GM23338 (cell line): Measurements from ENCODE around the gene SEC24C. TPM values are rescaled to one million over a fixed set of nuclear protein-coding genes. Genes with fewer than 3 reads are reported as not detected.

ENCODE experiments used
- ATAC-seq: fragments of 200-7000 bp; cut with Tn5 transposase; 3 replicates; pipeline ENCODE4 v1.9.1; 2020
- DNase-seq: peaks from one replicate; pipeline ENCODE4 v3.0.0-alpha.2; 2015; ENCODE audit warnings: low spot score
- H2AFZ ChIP-seq: fragments of 200-600 bp; sonication (generic); 2 replicates; pipeline ENCODE4 v1.8.0; 2016; ENCODE audit warnings: antibody characterized with exemption, mild to moderate bottlenecking, moderate library complexity
- H3F3A ChIP-seq: fragments of 200-600 bp; sonication (generic); replicated peaks from 2 replicates; pipeline ENCODE4 v1.8.0; 2017; ENCODE audit warnings: antibody characterized with exemption, mixed run types, low read depth
- H3K27ac ChIP-seq: fragments of 200-600 bp; sonication (generic); 2 replicates; pipeline ENCODE4 v1.6.1; 2016; ENCODE audit warnings: low read depth
- H3K27me3 ChIP-seq: fragments of 200-600 bp; sonication (generic); 2 replicates; pipeline ENCODE4 v1.8.0; 2016; ENCODE audit warnings: mild to moderate bottlenecking, mixed run types, moderate library complexity; ENCODE audit not compliant: insufficient read depth
- H3K36me3 ChIP-seq: fragments of 200-600 bp; sonication (generic); 2 replicates; pipeline ENCODE4 v1.8.0; 2016; ENCODE audit warnings: mild to moderate bottlenecking; ENCODE audit not compliant: insufficient read depth
- H3K4me1 ChIP-seq: fragments of 200-600 bp; sonication (generic); 2 replicates; pipeline ENCODE4 v1.8.0; 2016; ENCODE audit warnings: mild to moderate bottlenecking, moderate library complexity; ENCODE audit not compliant: insufficient read depth
- H3K4me2 ChIP-seq: fragments of 200-600 bp; sonication (generic); 2 replicates; pipeline ENCODE4 v1.7.1; 2017; ENCODE audit warnings: mixed run types
- H3K4me3 ChIP-seq: fragments of 200-600 bp; sonication (generic); 2 replicates; pipeline ENCODE4 v1.6.1; 2016; ENCODE audit warnings: mixed run types
- H3K79me2 ChIP-seq: fragments of 200-600 bp; sonication (generic); replicated peaks from 2 replicates; pipeline ENCODE4 v1.8.0; 2017; ENCODE audit warnings: mild to moderate bottlenecking; ENCODE audit not compliant: insufficient read depth
- H3K9me2 ChIP-seq: fragments of 200-600 bp; sonication (generic); 2 replicates; pipeline ENCODE4 v1.8.0; 2017; ENCODE audit not compliant: insufficient read depth
- H4K20me1 ChIP-seq: fragments of 200-600 bp; sonication (generic); replicated peaks from 2 replicates; pipeline ENCODE4 v1.8.0; 2017; ENCODE audit warnings: mild to moderate bottlenecking; ENCODE audit not compliant: insufficient read depth
- H3K27ac Mint-ChIP-seq: 2 replicates; pipeline ENCODE4 v1.8.0; 2020; ENCODE audit warnings: inconsistent platforms, mild to moderate bottlenecking, moderate library complexity, mixed read lengths
- H3K27me3 Mint-ChIP-seq: 3 replicates; pipeline ENCODE4 v1.8.0; 2022; ENCODE audit warnings: low read depth, mild to moderate bottlenecking, moderate library complexity, mixed read lengths, inconsistent platforms; ENCODE audit not compliant: insufficient read depth, poor library complexity
- H3K36me3 Mint-ChIP-seq: 3 replicates; pipeline ENCODE4 v1.8.0; 2021; ENCODE audit warnings: low read depth, mild to moderate bottlenecking, inconsistent platforms, moderate library complexity, mixed read lengths
- H3K4me1 Mint-ChIP-seq: 3 replicates; pipeline ENCODE4 v1.8.0; 2020; ENCODE audit warnings: mild to moderate bottlenecking, inconsistent platforms, mixed read lengths
- H3K4me3 Mint-ChIP-seq: 3 replicates; pipeline ENCODE4 v1.8.0; 2021; ENCODE audit warnings: moderate library complexity, mild to moderate bottlenecking, inconsistent platforms, mixed read lengths
- H3K9me3 Mint-ChIP-seq: 3 replicates; pipeline ENCODE4 v1.8.0; 2020; ENCODE audit warnings: moderate library complexity, mild to moderate bottlenecking, inconsistent platforms, mixed read lengths
- CREB1 ChIP-seq: fragments of 250-450 bp; sonication (Bioruptor Pico); IDR thresholded peaks from 2 replicates; pipeline ENCODE4 v1.5.0; 2020; ENCODE audit warnings: low read depth, mild to moderate bottlenecking, moderate library complexity
- EZH2 ChIP-seq: fragments of 200-600 bp; sonication (generic); IDR thresholded peaks from one replicate; pipeline ENCODE4 v1.8.0; 2017; ENCODE audit warnings: antibody characterized with exemption, mild to moderate bottlenecking, low read depth; ENCODE audit not compliant: unreplicated experiment
- EZH2phosphoT487 ChIP-seq: fragments of 200-600 bp; sonication (generic); IDR thresholded peaks from one replicate; pipeline ENCODE4 v1.8.1; 2018; ENCODE audit warnings: antibody characterized with exemption; ENCODE audit not compliant: unreplicated experiment
- JUNB ChIP-seq: IDR thresholded peaks from one replicate; pipeline ENCODE4 v1.6.1; 2016; ENCODE audit warnings: antibody characterized with exemption; ENCODE audit not compliant: unreplicated experiment
- NANOG ChIP-seq: IDR thresholded peaks from 2 replicates; pipeline ENCODE4 v1.6.1; 2016; ENCODE audit warnings: antibody characterized with exemption, borderline replicate concordance
- POLR2AphosphoS5 ChIP-seq: IDR thresholded peaks from 2 replicates; pipeline ENCODE4 v1.6.1; 2016; ENCODE audit warnings: antibody characterized with exemption, low read depth
- STAT1 ChIP-seq: IDR thresholded peaks from one replicate; pipeline ENCODE4 v1.6.1; 2016; ENCODE audit warnings: antibody characterized with exemption; ENCODE audit not compliant: unreplicated experiment
- ZNF114 ChIP-seq: fragments of 250-450 bp; sonication (Bioruptor Pico); IDR thresholded peaks from 2 replicates; pipeline ENCODE4 v1.5.0; 2020; ENCODE audit warnings: mild to moderate bottlenecking, moderate library complexity
- ZNF331 ChIP-seq: fragments of 250-450 bp; sonication (Bioruptor Pico); IDR thresholded peaks from 2 replicates; pipeline ENCODE4 v1.5.0; 2020; ENCODE audit warnings: low read depth, mild to moderate bottlenecking, moderate library complexity
- polyA plus RNA-seq: library from polyadenylated mRNA; unstranded; fragments of >200 nt; fragmentation: Nextera tagmentation; extraction: Ambion mirVana; gene quantifications from 2 replicates; pipeline ENCODE4 v1.2.1, GENCODE V29; 2016
- total RNA-seq: library from RNA; depleted of rRNA; stranded (reverse); fragments of >200 nt; shearing (Covaris generic); gene quantifications from 2 replicates; pipeline ENCODE4 v1.2.3, GENCODE V29; 2014
- TF ChIP-seq, protein P1 (sequence below), 2 experiments: fragments of 200-600 bp in 1 of 2; sonication (generic) in 1 of 2; conservative IDR thresholded peaks; 2 replicates each; pipeline versions ENCODE4 v1.5.1 to v1.6.1; 2016 to 2017; ENCODE audit warnings: antibody characterized with exemption in 2 of 2, low read depth in 2 of 2, mild to moderate bottlenecking in 2 of 2, moderate library complexity in 1 of 2
- TF ChIP-seq, protein P2 (sequence below): IDR thresholded peaks from 2 replicates; pipeline ENCODE4 v1.6.1; 2016; ENCODE audit warnings: antibody characterized with exemption
- TF ChIP-seq, protein P3 (sequence below): fragments of 250-450 bp; sonication (Bioruptor Pico); IDR thresholded peaks from 2 replicates; pipeline ENCODE4 v1.5.0; 2020; ENCODE audit warnings: mild to moderate bottlenecking, moderate library complexity
- TF ChIP-seq, protein P4 (sequence below): IDR thresholded peaks from one replicate; pipeline ENCODE4 v1.6.1; 2018; ENCODE audit warnings: antibody characterized with exemption; ENCODE audit not compliant: unreplicated experiment

Gene SEC24C
- total and polyA plus RNA-seq, 2 experiments from 2014 or later: 16.9 to 64.2 TPM

DNA sequence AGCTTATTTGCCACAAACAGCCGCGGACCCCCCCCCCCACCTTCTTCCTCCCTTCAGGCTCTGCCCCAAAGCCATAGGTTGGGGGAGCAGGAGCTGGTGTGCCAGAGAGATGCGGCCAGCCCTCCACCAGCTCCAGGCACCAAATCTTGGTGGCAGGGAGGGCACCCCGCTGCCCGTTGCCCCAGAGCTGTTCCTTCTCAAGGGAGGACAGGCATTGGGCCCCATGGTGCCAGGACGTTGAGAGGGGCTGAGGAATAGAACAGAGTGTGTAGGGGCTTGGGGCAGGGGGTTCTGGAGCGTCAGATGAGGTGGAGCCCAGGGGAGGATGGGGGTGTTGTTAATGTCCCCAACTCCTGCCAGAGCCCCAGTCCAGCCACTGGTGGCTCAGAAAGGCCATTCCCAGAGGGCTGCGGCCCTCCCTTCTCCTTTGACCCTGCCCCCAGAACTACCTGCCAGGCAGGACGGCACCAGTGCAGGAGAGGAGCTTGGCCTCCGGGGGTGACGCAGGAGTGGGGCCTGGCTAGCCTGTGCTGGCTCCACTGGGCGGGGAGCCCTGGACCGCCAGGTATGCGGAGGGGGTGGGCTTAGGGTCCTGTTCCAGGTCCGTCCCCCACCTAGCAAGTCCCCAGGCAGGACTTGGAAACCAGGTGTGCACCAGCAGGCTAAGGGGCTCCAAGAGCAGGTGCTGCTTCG lies 10.0 kb upstream of the SEC24C start:
- H3K4me3 Mint-ChIP-seq: no peak overlapping the region
- Histone ChIP-seq H3K36me3 (no peaks in the 10 kb centered on the region), H3K27ac (no peak overlapping the region), H3F3A (peaks cover 15% of the 10 kb centered on the region; the same call in 1 of the 2 replicates), H3K27me3 (no peaks in the 10 kb centered on the region), H2AFZ (no peak overlapping the region), H3K9me2 (no peaks in the 10 kb centered on the region), H3K4me2 (peak overlapping the region; percentile 71; the same call in 1 of the 2 replicates), H3K4me3 (peak overlapping the region; percentile 59), H3K4me1 (peaks cover 12% of the 10 kb centered on the region), H3K79me2 (peaks cover 13% of the 10 kb centered on the region), H4K20me1 (no peaks in the 10 kb centered on the region)
- TF ChIP-seq EZH2phosphoT487 (no peak), EZH2 (no peak), CREB1 (no peak), ZNF114 (CRISPR knock-in tag) (no peak), ZNF331 (no peak), POLR2AphosphoS5 (no peak), JUNB (no peak), STAT1 (no peak), NANOG (no peak)
- TF ChIP-seq, protein P1, sequence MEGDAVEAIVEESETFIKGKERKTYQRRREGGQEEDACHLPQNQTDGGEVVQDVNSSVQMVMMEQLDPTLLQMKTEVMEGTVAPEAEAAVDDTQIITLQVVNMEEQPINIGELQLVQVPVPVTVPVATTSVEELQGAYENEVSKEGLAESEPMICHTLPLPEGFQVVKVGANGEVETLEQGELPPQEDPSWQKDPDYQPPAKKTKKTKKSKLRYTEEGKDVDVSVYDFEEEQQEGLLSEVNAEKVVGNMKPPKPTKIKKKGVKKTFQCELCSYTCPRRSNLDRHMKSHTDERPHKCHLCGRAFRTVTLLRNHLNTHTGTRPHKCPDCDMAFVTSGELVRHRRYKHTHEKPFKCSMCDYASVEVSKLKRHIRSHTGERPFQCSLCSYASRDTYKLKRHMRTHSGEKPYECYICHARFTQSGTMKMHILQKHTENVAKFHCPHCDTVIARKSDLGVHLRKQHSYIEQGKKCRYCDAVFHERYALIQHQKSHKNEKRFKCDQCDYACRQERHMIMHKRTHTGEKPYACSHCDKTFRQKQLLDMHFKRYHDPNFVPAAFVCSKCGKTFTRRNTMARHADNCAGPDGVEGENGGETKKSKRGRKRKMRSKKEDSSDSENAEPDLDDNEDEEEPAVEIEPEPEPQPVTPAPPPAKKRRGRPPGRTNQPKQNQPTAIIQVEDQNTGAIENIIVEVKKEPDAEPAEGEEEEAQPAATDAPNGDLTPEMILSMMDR (conservative IDR thresholded peaks at IDR 0.05; ENCODE audit: low read depth in 2 of 2): no peak
- TF ChIP-seq, protein P2, sequence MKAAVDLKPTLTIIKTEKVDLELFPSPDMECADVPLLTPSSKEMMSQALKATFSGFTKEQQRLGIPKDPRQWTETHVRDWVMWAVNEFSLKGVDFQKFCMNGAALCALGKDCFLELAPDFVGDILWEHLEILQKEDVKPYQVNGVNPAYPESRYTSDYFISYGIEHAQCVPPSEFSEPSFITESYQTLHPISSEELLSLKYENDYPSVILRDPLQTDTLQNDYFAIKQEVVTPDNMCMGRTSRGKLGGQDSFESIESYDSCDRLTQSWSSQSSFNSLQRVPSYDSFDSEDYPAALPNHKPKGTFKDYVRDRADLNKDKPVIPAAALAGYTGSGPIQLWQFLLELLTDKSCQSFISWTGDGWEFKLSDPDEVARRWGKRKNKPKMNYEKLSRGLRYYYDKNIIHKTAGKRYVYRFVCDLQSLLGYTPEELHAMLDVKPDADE: no peak
- TF ChIP-seq, protein P3, sequence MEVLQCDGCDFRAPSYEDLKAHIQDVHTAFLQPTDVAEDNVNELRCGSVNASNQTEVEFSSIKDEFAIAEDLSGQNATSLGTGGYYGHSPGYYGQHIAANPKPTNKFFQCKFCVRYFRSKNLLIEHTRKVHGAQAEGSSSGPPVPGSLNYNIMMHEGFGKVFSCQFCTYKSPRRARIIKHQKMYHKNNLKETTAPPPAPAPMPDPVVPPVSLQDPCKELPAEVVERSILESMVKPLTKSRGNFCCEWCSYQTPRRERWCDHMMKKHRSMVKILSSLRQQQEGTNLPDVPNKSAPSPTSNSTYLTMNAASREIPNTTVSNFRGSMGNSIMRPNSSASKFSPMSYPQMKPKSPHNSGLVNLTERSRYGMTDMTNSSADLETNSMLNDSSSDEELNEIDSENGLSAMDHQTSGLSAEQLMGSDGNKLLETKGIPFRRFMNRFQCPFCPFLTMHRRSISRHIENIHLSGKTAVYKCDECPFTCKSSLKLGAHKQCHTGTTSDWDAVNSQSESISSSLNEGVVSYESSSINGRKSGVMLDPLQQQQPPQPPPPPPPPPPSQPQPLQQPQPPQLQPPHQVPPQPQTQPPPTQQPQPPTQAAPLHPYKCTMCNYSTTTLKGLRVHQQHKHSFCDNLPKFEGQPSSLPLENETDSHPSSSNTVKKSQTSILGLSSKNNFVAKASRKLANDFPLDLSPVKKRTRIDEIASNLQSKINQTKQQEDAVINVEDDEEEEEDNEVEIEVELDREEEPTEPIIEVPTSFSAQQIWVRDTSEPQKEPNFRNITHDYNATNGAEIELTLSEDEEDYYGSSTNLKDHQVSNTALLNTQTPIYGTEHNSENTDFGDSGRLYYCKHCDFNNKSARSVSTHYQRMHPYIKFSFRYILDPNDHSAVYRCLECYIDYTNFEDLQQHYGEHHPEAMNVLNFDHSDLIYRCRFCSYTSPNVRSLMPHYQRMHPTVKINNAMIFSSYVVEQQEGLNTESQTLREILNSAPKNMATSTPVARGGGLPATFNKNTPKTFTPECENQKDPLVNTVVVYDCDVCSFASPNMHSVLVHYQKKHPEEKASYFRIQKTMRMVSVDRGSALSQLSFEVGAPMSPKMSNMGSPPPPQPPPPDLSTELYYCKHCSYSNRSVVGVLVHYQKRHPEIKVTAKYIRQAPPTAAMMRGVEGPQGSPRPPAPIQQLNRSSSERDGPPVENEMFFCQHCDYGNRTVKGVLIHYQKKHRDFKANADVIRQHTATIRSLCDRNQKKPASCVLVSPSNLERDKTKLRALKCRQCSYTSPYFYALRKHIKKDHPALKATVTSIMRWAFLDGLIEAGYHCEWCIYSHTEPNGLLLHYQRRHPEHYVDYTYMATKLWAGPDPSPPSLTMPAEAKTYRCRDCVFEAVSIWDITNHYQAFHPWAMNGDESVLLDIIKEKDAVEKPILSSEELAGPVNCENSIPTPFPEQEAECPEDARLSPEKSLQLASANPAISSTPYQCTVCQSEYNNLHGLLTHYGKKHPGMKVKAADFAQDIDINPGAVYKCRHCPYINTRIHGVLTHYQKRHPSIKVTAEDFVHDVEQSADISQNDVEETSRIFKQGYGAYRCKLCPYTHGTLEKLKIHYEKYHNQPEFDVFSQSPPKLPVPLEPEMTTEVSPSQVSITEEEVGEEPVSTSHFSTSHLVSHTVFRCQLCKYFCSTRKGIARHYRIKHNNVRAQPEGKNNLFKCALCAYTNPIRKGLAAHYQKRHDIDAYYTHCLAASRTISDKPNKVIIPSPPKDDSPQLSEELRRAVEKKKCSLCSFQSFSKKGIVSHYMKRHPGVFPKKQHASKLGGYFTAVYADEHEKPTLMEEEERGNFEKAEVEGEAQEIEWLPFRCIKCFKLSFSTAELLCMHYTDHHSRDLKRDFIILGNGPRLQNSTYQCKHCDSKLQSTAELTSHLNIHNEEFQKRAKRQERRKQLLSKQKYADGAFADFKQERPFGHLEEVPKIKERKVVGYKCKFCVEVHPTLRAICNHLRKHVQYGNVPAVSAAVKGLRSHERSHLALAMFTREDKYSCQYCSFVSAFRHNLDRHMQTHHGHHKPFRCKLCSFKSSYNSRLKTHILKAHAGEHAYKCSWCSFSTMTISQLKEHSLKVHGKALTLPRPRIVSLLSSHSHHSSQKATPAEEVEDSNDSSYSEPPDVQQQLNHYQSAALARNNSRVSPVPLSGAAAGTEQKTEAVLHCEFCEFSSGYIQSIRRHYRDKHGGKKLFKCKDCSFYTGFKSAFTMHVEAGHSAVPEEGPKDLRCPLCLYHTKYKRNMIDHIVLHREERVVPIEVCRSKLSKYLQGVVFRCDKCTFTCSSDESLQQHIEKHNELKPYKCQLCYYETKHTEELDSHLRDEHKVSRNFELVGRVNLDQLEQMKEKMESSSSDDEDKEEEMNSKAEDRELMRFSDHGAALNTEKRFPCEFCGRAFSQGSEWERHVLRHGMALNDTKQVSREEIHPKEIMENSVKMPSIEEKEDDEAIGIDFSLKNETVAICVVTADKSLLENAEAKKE (CRISPR knock-in tag): no peak
- TF ChIP-seq, protein P4, sequence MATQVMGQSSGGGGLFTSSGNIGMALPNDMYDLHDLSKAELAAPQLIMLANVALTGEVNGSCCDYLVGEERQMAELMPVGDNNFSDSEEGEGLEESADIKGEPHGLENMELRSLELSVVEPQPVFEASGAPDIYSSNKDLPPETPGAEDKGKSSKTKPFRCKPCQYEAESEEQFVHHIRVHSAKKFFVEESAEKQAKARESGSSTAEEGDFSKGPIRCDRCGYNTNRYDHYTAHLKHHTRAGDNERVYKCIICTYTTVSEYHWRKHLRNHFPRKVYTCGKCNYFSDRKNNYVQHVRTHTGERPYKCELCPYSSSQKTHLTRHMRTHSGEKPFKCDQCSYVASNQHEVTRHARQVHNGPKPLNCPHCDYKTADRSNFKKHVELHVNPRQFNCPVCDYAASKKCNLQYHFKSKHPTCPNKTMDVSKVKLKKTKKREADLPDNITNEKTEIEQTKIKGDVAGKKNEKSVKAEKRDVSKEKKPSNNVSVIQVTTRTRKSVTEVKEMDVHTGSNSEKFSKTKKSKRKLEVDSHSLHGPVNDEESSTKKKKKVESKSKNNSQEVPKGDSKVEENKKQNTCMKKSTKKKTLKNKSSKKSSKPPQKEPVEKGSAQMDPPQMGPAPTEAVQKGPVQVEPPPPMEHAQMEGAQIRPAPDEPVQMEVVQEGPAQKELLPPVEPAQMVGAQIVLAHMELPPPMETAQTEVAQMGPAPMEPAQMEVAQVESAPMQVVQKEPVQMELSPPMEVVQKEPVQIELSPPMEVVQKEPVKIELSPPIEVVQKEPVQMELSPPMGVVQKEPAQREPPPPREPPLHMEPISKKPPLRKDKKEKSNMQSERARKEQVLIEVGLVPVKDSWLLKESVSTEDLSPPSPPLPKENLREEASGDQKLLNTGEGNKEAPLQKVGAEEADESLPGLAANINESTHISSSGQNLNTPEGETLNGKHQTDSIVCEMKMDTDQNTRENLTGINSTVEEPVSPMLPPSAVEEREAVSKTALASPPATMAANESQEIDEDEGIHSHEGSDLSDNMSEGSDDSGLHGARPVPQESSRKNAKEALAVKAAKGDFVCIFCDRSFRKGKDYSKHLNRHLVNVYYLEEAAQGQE: no peak
- no peaks in the 10 kb centered on the region for H3K9me3 Mint-ChIP-seq
- H3K27ac Mint-ChIP-seq: no peak overlapping the region
- H3K36me3 Mint-ChIP-seq: peaks cover 10% of the 10 kb centered on the region; the same call in 1 of the 3 replicates
- DNase-seq: peak; percentile 53
- 0 out of 3 replicates have a peak, but pooled peaks cover 3% of the 10 kb centered on the region for H3K4me1 Mint-ChIP-seq
- ATAC-seq: peak; percentile 17
- peaks cover 6% of the 10 kb centered on the region for H3K27me3 Mint-ChIP-seq
